ENCODE data around the gene KLHL10. TPM values are rescaled to one million over a fixed set of nuclear protein-coding genes. Genes with fewer than 3 reads are reported as not detected.
A peak's percentile ranks its signal among the peaks of the same experiment; 100 is the strongest.

The KLHL10 gene
- total and polyA plus RNA-seq, 9 of the 15 experiments (the other 6 are each of a cell fraction or from before 2014, with no cell fraction given): 0.06 to 0.56 (median 0.12) TPM; not detected in 5

GRCh38 chr17:41794540-41794975 lies 43.1 kb upstream of the KLHL10 start (continued):
- TF ChIP-seq ZNF407 (IDR thresholded peaks at IDR 0.05; ENCODE audit: low read depth): no peak
- TF ChIP-seq DMBX1 (CRISPR knock-in tag; IDR thresholded peaks at IDR 0.05; ENCODE audit: borderline replicate concordance): no peak
- TF ChIP-seq L3MBTL2 (IDR thresholded peaks at IDR 0.05): 0 out of 2 replicates have a peak, but pooled peaks have one; percentile 10
- no peak for TF ChIP-seq RAD51 (IDR thresholded peaks at IDR 0.05; ENCODE audit: borderline replicate concordance, low read depth)
- no peak for TF ChIP-seq NR2C2 (CRISPR knock-in tag; IDR thresholded peaks at IDR 0.05)
- TF ChIP-seq NR2C2 (tag; IDR thresholded peaks at IDR 0.05): peak; percentile 11; the same call in 1 of the 2 replicates
- no peak for TF ChIP-seq NEUROD1 (IDR thresholded peaks at IDR 0.05; ENCODE audit: borderline replicate concordance, low read depth, low read length, partially characterized antibody)

Measured in K562 (cell line).